HG03460 (cell line): ENCODE measurements around the gene EPHB2.
A peak's percentile ranks its signal among the peaks of the same experiment; 100 is the strongest.

Experiments used
- ATAC-seq: cut with Tn5 transposase; IDR thresholded peaks from one replicate; pipeline ENCODE4 v1.9.1; 2021; ENCODE audit not compliant: unreplicated experiment

The EPHB2 gene

DNA sequence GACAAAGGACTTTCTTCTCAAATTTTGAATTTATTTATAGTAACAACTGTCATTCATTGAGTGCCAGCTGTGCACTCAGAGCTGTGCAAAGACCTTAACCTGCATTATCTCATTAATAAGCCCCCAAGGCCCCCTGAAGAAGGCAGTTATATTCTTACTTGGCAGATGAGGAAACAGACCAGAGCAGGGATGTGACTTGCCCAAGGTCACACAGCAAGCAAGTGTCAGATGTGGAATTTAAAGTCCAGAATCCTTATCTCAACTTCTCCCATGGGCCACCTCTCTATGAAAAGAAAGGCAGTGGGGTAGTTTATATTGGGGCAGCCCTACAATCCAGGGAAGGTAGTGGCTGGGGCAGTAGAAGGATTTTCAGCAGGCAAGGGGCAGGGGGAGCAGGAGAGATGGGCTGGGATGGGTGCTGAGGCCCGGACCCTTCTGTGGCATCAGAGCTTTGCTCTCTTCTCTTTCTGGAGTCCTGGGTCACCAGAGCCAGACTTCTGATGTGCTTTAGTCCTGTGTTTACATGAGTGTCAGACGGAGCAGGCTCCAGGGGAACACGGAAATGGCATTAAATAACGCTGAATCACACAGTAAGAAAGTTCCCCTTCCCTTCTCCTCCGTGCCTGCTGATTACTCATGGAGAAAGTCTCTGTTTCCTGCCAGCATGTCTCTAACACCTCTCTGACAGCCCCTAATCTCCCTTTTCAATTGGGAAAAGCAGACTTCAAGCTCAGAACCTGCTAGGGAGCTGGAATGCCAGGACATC, 39.5 kb downstream of the EPHB2 start:
- ATAC-seq, result no peak

DNA sequence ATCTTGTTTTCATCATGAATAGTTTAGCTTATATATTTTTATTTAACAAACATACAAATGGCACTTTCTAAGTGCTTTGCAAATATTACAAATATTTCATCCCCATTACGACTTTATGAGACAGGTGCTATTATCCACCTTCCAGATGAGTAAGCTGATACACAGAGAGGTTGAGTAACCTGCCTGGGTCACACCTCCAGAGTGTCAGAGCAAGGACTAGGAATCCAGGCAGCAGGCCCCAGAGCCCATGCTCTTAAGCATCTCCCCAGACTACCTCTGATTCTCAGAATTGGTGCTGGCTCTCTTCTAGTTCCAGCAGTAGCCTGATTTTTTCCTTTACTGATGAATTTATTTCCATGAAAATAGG, 40.0 kb downstream of the EPHB2 start:
- ATAC-seq, result no peak

DNA sequence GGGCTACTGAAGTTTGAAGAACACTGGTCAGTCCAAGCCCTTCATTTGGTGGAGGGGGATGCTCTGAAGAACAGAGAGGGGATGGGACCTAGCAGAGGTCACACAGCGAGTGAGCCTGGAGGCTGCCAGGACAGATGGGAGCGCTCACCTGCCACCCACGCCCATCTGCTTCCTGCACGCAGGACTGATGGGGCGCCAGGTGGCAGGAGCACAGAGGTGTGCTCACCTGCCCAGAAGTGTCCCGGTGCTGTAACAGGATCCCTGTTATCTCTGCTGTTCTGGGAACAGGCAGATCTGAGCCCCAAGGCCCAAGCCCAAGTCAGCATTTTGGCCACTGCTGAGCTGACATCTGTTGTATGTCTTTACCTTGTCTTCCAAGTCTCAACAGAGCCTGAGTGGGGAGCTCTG, 40.5 kb downstream of the EPHB2 start:
- ATAC-seq, result no peak

DNA sequence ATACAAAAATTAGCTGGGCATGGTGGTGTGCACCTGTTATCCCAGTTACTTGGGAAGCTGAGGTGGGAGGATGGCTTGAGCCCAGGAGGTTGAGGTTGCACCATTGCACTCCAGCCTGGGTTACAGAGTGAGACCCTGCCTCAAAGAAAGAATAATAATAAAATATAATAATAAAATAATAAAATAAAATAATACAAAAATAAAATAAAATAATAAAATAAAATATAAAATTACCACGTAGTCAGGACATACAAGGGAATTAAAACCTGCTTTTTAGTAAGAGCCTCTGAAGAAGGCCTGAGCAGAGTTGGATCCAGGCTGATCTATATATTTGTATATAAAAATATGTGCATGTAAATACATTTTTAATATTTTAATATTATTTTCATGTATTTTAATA, 41.7 kb downstream of the EPHB2 start:
- ATAC-seq, result no peak

DNA sequence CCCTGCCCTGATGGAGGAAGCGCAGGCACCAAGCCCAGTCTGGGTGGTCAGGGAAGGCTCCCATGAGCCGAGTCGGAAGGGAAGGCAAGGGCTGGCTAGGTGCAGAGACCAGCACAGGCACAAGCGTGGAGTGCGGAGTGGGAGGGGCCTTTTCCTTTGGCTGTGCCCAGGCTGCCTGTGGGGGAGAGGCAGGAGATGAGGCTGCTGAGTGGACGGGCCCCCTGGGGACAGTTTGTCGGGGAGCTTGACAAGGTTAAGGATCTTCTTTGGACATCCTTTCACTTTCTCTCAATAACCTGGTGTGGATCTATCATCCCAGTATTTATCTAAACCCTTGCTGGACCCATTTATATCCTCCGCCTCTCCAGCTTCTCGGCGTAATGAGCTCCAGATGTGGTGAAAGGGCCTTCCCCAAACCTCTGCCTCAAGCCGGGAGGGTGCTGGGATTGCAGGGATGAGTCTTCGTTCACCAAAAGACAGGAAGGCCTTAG, 42.9 kb downstream of the EPHB2 start:
- no peak for ATAC-seq

DNA sequence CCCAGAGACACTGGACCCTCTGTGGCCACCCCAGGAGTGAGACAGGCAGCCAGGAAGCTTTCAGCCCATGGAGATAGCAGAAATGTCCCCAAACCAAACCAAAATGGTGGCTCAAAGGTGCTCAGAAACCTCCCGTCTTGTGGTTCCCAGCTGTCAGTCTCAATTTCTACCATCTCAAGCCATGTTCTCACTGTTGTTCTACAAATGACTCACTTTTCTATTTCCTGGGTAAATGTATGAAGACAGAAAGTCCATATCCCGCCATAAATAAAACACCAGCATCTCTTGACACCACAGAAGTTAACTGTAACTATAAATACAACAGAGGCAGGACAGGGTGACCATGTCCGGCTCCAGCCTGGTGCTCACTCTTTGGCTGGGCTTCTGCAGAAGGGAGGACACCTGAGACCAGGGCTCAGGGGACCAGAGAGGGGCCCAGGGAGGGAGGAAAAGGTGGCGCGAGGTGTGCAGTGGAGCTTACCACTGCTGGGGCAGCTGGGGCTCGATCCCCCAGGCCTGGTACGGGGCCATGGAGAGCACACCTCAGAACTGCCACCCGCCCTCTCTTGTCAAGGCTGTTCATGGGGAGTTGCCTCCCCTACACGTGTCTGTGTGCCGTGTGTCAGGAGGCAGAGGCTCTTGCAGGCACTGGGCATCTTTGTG, 43.6 kb downstream of the EPHB2 start:
- peak; percentile 55 for ATAC-seq

DNA sequence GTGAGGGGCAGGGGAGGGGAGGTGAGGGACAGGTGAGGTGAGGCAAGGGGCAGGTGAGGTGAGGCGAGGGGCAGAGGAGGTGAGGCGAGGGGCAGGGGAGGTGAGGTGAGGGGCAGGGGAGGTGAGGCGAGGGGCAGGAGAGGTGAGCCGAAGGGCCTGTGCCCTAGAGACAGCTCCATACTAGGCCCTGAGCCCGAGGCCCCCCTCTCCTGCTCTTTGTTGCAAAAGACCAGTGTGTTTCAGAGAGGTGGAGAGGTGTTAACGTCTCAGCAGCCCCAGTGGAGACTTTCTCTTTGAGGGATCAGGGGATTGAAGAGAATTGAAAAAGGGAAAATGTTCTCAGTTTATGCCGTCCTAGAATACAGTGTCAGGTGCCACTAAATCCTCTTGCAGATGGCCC, 44.2 kb downstream of the EPHB2 start:
- ATAC-seq, result no peak

DNA sequence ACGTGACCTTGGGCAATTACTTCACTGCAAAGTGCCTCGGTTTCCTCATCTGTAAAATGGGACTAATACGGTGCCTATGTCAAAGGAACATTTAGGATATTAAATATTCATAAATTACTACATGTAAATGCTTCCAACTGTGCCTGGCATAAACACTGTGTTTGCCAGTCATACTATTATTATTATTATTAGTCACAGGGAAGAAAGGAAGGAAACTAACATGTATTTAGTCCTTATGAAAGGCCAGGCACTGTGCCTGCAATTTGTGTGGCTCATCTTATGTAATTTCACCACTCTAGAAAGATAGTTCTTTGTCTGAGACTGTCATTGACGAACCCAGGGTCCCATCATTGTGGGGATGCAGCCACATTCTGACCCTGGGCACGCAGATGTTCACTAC, 45.0 kb downstream of the EPHB2 start:
- ATAC-seq, result no peak

DNA sequence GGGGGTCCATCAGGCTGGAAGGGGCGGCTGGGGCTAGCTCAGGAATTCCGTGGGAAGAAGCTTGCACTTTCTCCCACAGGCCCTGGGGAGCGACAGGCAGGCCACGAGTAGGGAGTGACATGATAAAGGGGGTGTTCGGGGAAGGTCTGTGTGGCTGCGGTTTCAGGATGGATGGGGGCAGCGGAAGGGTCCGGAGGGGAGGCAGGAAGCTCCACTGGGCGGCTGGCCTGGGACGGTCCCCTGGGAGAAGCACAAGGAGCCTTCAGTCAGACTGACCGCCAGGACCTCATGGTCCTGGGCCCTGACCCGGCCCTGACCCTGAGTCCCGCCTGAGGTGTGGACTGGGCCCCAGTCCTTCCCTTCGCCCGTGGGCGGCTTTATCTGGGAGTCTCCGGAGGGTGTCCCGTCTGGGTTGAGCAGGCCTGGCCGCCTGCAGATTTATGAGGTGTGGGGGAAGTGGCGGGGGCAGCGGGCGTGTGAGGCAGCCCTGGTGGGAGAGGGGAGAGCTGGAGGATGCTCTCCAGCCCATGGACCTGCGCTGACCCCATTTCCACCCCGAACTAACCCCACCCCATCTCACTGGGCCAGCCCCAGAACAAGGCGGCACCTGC, 45.6 kb downstream of the EPHB2 start:
- no peak for ATAC-seq

DNA sequence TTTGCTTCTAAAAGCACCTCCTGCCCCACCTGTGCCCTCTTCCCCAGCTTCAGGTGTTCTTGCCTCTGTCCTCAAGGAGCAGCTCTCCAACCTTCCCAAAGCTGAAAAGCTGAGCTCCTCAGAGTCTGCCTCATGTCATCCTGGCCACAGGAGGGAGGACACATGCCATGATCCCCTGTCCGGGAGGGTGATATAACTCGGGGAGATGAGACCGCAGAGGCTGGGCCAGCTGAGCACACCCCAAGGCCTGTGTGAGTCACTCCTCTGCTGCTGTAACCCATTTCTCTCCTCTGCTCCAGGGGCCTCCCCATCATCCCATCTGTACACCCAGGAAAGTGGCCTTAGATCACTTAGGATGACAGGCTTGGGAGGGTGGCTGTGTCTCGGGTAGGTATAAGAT, 49.8 kb downstream of the EPHB2 start:
- ATAC-seq, result no peak

DNA sequence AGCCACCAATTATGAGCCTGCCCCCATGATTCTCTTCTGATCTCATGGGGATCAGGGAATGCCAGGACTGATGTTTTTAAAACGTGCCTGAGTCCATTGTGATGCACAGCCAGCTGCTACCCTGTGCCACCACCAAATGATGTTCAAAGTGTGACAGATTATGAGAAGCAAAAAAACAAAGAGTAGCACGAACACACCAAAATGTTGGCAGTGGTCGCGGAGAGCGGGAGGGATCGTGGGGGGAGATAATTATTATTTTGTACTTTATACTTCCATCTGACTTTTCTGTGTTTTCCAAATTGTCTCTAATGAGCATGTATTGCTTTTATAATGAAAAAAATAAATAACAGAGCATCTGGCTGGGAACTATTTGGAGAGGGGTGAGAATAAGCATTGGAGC, 50.5 kb downstream of the EPHB2 start:
- ATAC-seq, result no peak

DNA sequence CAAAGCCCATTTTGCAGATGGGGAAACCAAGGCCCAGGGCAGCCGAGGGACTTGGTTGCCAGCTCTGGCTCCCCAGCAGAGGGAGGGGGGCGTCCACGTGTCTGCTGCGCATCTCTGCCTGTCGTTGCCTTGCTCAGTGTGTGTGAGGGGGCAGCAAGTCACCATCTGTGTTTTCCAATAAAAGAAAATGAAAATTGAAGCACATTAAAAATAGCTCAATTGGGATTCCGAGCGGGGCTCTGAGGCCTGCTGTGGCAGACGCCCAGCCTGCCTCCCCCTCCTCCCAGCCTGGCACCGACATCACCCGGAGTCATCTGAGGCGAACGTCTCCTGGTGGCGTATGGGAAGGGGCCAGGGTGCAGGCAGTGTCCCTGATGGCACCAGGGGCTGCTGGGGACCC, 51.2 kb downstream of the EPHB2 start:
- no peak for ATAC-seq

DNA sequence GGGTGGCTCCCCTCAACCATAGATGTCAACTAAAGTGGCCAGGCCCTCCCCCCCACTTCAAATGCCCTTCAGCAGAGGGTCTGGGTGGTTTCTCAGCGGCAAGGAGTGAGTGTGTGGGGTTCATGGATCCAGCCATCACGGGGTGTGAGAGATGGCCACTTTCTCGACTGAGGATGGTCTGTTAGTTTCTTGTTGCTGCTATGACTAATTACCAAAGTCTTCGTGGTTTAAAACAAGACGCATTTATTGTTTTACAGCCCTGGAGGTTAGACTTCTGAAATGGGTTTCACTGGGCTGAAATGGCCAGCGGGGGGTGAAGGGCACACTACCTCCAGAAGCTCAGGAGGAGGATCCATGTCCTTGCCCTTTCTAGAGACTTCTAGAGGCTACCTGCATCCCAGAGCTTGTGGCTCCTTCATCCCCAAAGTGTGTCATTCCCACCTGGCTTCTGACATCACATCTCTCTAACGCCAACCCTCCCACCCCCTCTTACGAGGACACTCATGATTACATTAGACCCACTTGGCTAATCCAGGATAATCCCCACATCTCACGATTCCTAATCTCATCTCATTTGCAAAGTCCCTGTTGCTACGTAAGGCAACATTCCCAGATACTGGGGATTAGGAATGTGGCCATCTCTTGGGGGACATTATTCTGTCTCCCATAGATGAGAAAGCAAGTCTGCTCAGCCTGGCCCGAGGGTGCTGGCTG, 53.0 kb downstream of the EPHB2 start:
- no peak for ATAC-seq

DNA sequence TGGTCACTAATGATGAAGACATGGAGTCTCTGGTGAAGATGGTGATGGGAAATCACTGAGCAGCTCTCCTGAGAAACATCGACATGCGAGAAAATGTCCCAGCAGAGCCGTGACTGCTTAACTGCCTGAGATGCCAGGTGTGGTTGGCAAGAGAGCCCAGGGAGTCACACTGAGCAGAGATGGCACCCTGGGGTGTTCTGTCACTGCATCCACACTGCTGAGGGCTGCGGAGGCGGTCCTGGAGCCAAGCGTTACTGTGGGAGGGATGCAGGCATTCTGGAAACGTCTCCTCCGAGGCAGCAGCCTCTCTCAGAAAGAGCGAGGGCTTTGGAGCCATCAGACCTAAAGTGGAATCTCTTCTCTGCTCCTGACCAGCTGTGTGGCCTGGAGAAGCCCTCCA, 57.2 kb downstream of the EPHB2 start:
- no peak for ATAC-seq

DNA sequence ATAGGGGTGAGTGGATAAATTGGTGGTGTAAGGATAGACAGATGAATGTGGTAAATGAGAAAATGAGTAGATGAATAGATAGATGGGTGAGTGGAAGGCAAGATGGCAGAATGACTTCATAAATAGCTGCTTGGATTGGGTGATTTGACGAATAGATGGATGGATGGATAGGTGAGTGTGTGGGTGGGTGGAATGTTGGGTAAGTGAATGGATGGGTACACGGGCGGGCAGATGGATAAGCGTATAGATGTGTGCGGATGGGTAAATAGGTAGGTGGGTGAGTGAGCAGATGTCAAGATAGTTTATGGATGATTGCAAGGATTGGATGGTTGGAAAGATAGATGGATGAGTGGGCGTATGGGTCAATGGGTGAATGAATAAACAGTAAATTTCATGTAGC, 59.3 kb downstream of the EPHB2 start:
- ATAC-seq, result no peak

DNA sequence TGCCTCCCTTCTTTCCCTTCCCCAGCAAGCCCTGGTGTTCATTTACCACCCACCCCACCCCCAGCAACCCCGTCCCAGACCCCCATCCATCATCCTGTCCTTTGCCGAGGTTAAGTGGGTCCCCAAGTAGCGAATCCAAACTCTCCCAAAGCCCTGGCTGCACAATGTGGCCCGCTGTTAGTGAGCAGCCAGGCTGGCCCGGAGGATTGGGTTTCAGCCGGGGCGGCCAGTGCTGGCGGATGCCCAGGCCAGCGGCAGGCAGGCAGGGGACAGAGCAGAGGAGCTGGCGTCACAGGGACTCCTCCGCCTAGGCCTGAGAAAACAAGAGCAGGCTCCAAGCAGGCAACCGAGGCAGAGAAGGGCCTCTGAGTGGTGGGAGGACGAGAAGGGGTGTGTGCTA, 61.4 kb downstream of the EPHB2 start:
- no peak for ATAC-seq

DNA sequence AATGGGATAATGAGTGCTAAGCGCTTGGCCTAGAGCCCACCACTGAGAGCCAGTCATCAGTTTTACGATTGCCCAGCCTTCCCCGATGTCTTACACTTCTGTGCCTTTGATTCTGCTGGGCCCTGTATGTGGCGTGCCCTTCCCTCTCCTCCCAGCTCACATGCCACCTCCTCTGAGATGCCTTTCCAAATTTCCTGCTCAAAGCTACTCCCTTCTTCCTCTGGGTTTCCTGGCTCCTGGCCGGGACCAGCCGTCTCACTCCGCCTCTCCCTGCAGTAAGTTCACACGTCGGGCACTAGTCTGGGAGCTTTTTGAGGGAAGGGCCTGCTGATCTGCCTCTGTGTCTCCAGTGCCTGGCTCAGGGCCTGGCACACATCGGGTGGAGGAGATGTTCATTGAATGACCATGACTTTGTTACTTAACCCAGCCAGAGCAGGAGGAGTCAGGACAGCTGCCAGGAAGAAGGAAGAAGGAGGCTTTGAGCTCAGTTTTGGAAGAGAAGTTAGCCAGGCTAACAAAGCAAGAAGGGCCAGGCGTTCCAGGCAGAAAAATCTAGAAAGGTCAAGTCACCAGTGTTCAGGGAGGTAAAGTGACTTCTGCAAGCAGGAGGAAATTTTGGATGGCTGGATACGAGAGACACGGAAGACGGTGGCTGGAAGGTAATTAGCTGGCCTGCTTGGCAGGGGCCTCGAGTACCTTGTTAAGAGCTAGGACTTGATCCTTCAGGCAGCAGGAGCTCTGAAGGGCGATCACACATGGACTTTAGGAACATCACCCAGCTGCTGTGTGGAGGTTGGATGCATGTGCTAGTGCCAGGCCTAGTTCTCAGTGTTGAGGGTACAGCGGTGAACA, 63.6 kb downstream of the EPHB2 start:
- ATAC-seq, result no peak

DNA sequence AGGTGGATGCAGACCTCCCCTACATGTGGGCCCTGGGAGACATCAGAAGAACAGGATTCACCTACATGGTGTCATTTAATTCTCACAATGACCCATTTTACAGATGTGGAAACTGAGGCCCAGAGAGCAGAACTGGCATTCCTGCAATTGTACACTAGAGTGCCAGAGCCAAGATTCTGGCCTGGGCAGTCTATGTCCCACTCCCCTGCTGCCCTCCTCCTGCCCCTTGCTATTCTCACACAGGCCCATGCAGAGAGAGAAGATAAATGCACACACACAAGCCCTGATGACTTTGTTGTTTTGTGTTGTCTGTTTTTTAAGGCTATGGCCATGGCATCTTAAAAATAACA, 64.2 kb downstream of the EPHB2 start:
- no peak for ATAC-seq

DNA sequence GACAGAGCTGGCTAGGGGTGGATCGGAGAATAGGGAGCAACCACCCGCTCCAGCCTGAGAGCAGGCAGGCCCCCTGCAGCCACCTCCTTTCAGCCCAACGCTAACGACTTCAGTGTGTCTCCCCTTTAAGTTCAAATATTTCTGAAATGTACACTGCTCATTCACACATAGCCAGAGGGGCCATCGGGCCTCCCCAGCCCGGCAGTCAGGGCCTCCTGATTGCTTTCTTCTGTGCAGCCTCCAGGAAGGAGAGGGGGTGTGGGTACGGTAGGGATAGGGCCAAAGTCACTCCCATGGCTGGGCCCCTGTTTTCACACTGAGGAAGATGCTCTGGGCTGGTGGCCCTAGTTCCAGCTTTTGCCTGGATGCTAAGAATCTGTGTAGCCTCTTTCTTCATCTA, 64.8 kb downstream of the EPHB2 start:
- no peak for ATAC-seq

DNA sequence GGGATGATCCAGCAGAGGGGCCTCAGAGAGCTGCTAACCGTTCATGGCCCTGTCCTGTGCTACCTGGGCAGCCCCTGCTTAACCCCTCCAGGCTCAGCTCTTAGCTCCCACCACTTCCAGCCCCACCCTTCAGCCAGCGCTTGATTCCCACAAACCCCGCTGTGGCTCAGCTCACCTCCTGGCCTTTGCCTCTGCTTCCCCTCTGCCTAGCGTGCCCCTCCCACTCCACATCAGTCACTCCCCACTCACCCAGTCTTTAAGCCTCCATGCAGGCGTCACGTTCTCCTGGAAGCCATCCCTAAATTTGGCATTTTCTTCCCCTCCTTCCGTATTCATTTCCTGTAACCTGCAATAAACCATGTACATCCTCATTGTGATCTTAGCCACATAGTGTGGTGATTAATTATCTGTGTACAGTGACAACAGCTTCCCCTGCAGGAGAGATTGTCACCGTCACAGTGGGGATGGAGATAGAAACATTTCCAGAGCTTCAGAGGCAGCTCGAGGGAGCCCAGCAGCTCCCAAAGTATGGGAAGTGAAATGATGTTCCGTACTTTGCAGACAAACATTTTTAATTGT, 65.5 kb downstream of the EPHB2 start:
- no peak for ATAC-seq
